HK-2 (cell line): ENCODE data around the gene RNF115.
"Not testable (repeated sequence)": the region's sequence is repeated elsewhere in the genome, so short reads cannot be mapped to it uniquely, and the experiment has no call there.

Experiments used
- DNase-seq: peaks from one replicate; pipeline ENCODE4 v3.0.0-alpha.2; 2018; ENCODE audit not compliant: unreplicated experiment

RNF115 gene

GRCh38 chr1:145827966-145828365 lies 4.1 kb upstream of the RNF115 start:
- no peak for DNase-seq

GRCh38 chr1:145826030-145826429 lies 2.1 kb upstream of the RNF115 start:
- DNase-seq: no peak

GRCh38 chr1:145824499-145824842 lies 576 bp upstream of the RNF115 start:
- DNase-seq: no peak

- DNase-seq: not testable (repeated sequence)
Observed at GRCh38 chr1:145822779-145823331, 1.0 kb downstream of the RNF115 start.

- not testable (repeated sequence) for DNase-seq
Observed at GRCh38 chr1:145818095-145818494, 5.8 kb downstream of the RNF115 start.

DNA sequence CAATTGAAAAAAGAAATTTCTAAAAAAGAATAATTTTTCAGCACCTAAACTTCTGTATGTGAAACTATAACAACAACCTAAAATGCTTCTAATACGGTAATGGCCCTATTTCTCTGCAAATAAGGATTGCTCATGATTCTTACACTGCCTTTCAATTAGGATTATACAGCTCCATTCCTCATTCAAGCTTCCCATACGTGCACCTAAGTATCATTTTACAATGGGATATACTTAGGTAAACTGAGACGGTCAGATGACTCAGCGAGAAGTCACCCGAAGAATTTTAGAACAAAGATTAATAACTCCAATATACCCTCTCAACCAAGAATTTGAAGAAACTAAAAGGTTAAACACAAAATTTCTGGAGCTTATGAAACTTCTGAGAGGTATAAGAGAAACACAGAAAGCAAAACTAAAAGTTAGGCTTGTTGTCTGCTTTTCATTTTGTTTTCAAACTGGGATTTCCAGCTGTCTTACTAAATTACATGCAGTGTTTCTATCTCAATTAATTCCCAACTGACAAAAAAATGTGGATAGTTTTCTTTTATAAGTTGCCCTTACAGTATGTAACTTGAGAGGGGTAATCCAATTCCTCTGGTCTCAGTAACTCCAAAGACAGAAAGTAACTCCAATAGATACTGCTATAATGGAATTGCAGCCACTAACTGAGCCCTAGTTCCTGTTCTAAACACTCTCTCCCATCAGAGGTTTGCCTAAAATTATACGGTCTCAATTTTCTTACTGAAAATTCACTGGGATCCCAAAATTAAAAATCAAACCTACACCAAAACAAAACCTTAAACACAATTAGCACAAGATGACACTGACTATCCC lies 10.7 kb downstream of the RNF115 start:
- not testable (repeated sequence) for DNase-seq

DNA sequence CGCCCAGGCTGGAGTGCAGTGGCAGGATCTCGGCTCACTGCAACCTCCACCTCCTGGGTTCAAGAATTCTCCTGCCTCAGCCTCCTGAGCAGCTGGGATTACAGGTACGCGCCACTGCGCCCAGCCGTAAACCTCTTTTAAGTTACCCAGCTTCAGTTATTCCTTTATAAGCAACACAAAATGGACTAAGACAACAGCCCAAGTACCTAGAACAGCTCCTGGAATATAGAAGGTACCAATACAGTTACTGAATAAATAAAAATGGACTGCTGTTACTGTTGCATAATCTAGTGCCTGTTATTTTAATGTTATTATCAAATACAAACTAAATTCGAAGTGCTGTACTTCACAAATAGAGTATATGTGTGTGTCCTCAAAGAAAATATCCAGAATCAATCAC lies 17.1 kb downstream of the RNF115 start:
- no peak for DNase-seq

GRCh38 chr1:145806408-145806807 lies 17.5 kb downstream of the RNF115 start:
- DNase-seq: no peak

- no peak for DNase-seq
Observed at GRCh38 chr1:145805057-145805456, 18.8 kb downstream of the RNF115 start.

GRCh38 chr1:145804235-145805045 lies 19.5 kb downstream of the RNF115 start:
- no peak for DNase-seq

GRCh38 chr1:145799806-145800205 lies 24.1 kb downstream of the RNF115 start:
- DNase-seq: no peak

- no peak for DNase-seq
Observed at GRCh38 chr1:145796753-145797152, 27.1 kb downstream of the RNF115 start.

DNA sequence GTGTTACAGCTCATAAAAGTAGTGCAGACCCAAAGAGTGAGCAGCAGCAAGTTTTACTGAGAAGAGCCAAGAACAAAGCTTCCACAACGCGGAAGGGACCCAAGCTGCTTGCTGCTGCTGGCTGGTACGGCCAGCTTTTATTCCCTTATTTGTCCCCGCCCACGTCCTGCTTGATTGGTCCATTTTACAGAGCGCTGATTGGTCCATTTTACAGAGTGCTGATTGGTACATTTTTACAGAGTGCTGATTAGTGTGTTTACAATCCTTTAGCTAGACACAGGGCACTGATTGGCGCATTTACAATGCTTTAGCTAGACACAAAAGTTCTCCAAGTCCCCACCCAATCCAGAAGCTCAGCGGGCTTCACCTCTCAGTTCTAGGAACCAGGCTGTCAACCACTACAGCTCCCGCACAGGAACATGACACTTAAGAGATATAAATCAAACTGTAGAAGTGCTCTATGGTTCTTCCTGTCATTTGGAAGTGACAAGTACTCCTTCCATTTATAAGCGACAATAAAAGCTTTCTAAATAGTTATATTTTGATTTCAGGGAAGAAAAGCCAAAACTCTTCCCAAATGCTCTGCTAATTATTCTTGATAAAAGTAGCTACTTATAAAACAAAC lies 28.5 kb downstream of the RNF115 start:
- DNase-seq: no peak

DNA sequence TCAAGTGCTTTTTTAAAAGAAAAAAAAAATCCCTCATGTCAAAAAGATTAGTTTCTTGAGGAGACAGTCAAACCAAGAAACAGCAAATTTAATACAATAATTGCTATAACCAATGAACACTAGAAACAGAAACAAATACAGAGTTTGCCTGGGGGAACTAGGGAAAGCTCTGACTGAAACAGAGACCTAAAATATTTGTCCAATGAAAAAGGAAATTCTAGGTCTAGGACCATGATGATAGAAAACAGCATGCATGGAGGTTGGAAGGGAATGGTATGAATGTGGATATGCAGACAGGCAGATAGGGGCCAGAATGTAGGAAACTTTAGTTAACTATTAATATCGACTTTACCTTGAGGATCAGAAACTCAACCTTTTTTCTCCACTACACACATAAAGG lies 31.4 kb downstream of the RNF115 start:
- DNase-seq: no peak

DNA sequence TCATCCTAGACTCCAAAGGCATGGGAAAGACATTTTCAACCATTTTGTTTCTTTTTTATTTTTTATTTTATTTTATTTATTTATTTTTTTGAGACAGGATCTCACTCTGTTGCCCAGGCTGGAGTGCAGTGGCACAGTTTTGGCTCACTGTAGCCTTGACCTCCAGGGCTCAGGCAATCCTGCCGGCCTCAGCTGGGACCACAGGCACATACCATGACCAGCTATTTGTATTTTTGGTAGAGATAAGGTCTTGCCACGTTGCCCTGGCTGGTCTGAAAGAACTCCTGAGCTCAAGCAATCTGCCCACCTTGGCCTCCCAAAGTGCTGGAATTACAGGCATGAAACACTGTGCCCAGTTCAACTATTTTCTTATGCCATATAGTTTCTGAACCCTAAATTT lies 32.0 kb downstream of the RNF115 start:
- DNase-seq: not testable (repeated sequence)

- no peak for DNase-seq
Observed at GRCh38 chr1:145788580-145788979, 35.3 kb downstream of the RNF115 start.

- DNase-seq: no peak
Observed at GRCh38 chr1:145786271-145786670, 37.6 kb downstream of the RNF115 start.

GRCh38 chr1:145785547-145785946 lies 38.3 kb downstream of the RNF115 start:
- no peak for DNase-seq

DNA sequence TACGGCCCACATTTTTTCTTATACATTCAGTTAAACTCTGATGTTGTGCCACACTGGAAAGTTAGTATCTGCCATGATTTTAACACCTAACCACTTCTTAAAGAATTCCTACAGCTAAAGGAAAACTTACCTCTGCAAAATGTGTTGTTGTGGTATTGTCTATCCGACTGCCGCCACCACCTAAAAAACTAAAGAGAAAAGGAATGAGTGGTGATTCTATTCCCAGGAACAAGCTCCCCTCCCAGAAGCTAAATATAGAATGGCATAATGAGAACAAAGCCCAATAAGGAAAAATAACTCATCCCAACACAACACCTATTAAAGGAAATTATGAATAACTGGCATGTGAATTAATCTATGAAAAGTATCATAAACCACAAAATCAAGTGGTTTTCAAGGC lies 39.5 kb downstream of the RNF115 start:
- no peak for DNase-seq

DNA sequence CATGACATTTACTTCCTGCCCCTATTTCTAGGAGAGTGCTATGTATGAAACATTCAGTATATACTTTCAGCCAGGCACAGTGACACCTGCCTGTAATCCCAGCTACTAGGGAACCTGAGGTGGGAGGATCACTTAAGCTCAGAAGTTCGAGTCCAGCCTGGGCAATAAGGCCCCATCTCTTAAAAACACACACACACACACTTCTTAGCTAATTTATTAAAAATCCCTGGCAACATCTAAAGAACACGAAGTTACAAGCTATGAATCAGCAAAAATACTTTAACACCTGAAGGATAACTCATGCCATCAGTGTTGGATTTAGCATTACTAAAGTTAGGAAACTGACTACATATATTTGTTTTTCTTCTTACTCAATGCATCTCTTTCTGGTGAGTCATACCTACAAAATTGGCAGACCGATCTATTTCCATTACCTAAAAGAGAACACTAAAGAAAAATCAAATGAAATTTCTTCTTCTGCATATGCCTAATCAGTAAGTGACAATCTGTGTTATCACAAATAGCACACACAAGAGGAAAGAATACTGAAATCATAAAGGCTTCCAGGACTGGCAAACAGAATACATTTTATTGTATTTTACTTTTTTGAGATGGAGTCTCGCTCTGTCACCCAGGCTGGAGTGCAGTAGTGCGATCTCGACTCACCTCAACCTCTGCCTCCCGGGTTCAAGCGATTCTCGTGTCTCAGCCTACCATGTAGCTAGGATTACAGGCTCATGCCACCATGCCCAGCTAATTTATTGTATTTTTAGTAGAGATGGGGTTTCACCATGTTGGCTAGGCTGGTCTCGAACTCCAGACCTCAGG lies 41.4 kb downstream of the RNF115 start:
- peak; percentile 39 for DNase-seq

GRCh38 chr1:145778146-145778540 lies 45.8 kb downstream of the RNF115 start:
- DNase-seq: no peak
